ENCODE measurements around the gene SNRK.

SNRK gene

GRCh38 chr3:43309372-43310305, 23.3 kb downstream of the SNRK start:
- DNase-seq (ENCODE audit: low spot score): no peak

DNA sequence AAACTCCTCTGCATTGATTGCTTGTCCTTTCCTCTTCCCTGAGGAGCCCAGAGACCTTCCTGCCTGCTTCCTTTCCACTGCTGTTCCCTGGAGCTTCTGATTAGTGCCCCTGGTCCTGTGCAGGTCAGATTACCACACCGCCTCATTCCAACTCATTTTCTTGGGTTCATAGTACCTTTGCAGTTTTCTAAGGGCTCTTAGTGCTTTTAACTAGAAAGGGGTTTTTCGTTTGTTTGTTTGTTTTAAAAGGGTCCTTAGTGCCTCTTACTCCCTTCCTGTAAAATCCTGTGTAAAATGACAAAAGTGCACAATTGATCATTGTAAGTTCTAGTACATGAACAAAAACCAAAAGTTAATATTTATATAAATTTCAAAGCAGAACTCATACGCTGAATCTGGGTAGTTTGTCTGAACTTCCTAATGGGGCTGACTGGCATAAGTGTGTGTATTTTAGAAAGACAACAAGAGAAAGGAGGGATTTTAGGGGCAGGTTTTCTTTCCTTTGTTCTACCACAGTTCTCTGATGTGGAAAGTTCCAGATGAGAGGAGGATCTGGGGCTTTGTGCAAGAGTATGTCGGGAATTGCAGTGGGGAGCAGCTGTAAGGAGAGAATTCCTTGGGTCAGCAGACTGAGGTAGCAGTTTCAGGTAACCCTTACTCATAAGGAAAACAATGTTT, 30.6 kb downstream of the SNRK start:
- peak; percentile 67 for DNase-seq (ENCODE audit: low spot score)

DNA sequence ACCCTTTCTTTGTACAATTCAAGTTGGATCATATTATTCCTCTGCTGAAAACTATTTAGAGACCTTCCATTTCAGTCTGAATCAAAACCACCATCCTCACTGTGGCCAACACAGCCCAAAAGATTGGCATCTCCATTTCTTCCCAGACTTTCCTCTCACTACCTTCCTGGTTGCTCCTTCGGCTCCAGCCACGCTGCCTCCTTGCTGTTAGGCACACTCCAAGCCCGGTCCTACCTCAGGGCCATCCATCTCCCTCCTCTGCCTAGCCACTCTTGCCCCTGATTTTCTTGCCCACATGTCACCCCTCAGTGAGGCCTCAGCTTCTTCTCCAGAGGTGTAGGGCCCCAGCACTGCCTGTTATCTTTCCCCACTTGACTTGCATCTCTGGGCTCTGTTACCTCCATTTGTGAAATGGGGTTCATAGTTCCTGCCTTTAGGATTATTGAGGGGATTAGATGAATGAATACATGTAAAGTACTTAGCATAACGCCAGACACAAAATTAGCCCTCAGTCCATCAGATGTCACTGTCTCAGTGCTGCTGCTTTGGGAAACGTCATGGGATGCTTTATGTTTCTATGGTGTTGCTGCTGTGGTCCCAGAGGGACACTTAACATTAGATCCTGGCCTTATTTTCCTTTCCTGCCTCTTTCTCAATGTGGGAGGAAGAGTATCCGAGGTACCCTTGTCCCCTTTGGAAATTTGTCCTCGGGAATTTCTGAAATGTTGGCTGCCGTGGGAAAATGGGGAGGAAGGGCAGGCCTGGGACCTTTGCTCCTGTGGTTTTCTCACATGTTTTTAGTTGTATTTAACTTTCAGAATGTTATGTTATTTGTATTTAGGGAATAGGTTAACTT, 31.3 kb downstream of the SNRK start:
- no peak for DNase-seq (ENCODE audit: low spot score)

DNA sequence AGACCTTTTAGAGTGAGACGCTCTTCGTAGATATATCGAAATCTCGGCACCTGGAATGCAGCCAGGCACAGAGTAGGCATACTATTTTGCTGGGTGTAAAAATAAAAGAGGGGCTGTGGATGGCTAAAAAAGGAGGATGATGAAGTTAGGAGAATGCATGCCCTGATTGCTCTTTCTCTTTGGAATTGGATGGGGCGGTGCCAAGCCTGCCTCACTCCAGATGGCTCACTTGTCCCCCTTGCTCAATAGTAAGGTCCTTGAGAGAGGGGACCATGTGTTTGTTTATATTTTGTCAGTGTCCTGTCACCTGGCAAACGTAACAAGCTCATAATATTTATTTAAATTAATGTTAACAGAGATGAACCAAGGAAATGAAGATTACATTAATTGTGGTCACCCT, 33.0 kb downstream of the SNRK start:
- no peak for DNase-seq (ENCODE audit: low spot score)

- DNase-seq (ENCODE audit: low spot score): no peak
These were observed 33.5 kb downstream of the SNRK start for GRCh38 chr3:43319794-43320193.

- no peak for DNase-seq (ENCODE audit: low spot score)
These were observed 33.9 kb downstream of the SNRK start for GRCh38 chr3:43320288-43320687.

DNA sequence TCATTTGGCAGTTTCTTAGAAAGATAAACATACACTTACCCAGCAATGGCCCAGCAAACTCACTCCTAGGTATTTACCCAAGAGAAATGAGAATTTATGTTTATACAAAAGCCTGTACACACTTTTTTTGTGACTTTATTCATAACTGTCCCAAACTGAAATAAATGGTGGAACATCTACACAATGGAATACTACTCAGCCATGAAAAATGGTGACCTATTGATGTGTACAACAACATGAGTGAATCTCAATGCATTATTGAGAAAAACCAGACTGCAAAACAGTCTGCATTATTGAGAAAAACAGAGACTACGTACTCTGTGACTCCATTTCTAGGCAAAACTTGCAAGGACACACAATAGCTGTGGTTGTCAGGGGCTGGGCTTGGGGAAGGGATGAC, 37.2 kb downstream of the SNRK start:
- no peak for DNase-seq (ENCODE audit: low spot score)

DNA sequence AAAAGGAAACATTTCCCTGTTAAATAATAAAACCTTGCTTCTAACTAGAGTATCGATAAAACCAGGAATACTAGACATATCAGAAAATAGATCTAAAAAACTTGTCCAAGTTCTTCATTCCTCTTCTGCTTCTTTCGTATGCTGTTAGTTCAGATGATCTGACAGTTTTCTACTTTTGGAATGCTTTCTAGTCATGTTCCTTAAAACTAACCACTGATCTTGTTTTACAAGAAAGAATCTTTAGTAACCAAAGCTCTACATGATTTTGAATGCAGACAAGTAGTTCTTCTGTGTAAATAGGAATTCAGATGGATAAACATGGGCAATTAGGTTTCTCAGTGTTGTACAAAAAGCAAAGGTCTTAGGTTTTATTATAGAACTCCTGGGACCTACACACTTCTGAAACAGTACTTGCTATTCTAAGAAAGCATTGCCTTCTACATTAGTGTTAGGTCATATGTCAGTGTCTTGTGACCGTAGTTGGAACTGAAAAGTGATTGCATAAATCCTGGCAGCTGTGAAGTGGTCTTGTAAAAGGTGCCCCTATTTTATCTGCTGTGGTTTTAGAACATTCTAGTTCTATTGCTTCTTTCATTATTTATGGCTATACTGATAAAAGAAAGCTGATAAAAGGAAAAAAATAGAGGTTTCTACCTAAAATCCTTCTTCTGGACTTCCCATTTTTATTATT, 40.7 kb downstream of the SNRK start:
- no peak for DNase-seq (ENCODE audit: low spot score)

DNA sequence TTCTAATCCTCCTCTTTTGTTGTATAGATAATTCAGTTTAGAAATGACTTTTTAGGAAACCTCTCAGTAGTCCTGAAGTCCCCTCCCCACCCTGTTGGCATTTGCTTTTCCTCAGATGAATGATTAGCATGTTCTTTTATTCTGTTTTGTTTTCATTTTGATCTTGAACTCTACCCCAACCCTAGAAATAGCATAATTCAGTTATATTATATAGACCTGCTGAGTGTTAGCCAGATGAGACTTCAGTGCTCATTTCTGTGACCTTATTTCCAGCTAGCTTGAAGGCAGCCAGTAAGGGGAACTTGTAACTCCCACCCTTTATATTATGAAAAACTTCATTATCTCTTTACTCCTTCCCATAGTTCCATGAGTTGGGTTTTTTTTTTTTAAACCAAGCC, 41.2 kb downstream of the SNRK start:
- no peak for DNase-seq (ENCODE audit: low spot score)

GRCh38 chr3:43328653-43329052, 42.3 kb downstream of the SNRK start:
- DNase-seq (ENCODE audit: low spot score): no peak

- DNase-seq (ENCODE audit: low spot score): no peak
These were observed 44.6 kb downstream of the SNRK start for GRCh38 chr3:43330981-43331380.

GRCh38 chr3:43331381-43331780, 45.0 kb downstream of the SNRK start:
- DNase-seq (ENCODE audit: low spot score): no peak

DNA sequence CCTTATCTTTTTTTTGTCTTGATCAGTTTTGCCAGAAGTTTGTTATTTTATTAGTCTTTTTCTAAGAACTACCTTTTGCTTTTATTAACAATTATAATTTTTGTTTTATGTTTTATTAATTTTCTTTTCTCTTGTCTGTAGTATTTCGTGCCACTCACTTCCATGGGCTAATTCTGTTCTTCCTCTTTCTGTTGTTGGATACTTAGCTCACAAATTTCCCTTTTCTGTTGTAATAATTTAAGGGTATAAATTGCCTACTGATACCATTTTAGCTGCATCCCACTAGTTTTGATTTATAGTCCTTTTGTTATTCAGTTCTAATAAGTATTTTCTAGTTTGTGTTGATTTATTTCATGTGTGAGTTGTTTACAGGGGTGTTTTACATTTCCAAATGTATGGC, 48.6 kb downstream of the SNRK start:
- no peak for DNase-seq (ENCODE audit: low spot score)

DNA sequence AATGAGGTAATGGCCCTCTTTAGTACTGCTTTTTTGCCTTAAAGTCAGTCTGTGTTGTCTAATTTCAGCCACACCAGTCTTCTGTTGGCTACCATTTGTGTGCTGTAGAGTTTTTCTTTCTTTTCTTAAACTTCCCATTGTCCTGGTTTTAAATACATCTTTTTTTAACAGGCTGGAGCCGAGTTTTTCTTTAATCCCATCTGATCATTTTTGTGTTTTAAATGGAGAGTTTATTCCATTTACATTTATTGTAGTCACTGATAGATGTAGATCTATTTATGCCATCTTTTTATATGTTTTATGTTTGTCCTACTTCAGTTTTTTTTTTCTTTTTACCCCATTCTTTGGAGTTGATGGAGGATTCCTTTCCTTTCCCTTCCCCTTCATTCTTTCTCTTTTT, 49.5 kb downstream of the SNRK start:
- no peak for DNase-seq (ENCODE audit: low spot score)

DNA sequence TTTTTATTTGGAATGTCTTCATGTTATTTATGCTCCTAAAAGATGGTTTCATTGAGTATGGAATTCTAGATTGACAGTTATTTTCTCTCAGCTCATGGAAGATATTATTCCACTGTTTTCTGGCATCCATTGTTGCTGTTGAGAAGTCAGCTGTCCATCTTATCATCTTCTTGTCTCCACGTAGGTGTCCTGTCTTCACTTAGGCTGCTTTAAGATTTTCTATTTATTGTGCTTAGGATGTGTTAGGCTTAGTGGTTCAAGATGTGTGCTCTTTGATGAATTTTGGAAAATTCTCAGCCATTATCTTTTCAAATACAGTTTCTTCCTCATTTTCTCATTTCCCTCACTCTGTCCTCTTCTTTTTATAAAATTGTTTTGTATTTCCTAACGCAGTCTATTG, 52.0 kb downstream of the SNRK start:
- DNase-seq (ENCODE audit: low spot score): no peak

GRCh38 chr3:43340403-43340802, 54.1 kb downstream of the SNRK start:
- DNase-seq (ENCODE audit: low spot score): no peak

DNA sequence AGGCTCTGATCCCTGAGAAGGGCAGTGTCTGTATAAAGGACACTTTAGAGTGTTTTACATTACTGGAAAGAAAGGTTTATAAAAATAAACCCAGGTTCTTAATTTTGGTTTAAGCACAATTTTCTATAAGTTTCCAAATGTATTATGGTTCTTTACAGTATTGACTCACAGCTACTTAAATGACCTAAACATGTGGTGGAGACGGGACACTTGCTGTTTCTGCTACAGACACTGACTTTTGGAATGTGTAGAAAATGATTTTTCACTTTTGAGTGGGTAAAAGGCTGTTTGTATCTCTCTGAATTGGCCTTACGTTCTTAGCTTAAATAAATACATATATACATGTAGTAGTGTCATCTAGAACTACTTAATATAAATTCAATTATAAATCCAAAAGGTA, 55.4 kb downstream of the SNRK start:
- no peak for DNase-seq (ENCODE audit: low spot score)

GRCh38 chr3:43343185-43343584, 56.8 kb downstream of the SNRK start:
- no peak for DNase-seq (ENCODE audit: low spot score)

DNA sequence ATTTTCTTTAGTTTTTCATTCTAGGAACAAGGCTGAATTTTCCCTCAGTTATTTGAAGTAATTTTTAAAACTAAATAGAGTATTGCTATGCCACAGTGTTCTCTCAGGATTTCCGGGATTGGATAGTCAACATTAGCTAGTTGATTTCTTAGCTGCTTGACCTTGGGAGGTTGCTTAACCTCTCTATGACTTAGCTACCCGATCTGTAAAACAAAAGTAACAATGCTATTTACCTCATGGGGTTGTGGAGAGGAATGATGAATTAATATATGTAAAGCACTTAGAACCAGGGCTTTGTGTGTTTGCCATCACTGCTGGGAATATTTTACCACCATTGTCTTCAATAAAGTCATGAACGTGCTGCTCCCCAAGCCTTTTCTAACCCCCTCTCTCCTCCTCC, 57.5 kb downstream of the SNRK start:
- DNase-seq (ENCODE audit: low spot score): no peak

DNA sequence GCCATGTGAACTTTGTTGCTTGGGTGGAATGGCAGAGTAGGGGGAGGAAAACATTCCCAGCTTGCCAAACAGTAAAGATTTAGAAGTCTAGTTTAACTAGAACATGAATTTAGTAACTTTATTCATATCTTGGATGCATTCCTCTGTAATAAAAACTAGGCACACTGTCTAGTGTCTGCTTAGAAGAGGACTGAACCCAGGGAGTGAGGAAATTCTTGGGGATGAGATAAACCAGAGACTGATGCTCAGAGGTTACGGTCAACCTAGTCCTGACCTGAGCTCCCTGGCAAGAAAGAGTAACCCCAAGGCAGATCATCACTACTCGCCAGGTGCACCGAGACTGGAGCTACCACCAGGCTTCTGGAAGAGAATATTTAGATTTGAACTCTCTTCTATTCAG, 58.2 kb downstream of the SNRK start:
- DNase-seq (ENCODE audit: low spot score): no peak

- no peak for DNase-seq (ENCODE audit: low spot score)
These were observed 58.9 kb downstream of the SNRK start for GRCh38 chr3:43345246-43345645.

DNA sequence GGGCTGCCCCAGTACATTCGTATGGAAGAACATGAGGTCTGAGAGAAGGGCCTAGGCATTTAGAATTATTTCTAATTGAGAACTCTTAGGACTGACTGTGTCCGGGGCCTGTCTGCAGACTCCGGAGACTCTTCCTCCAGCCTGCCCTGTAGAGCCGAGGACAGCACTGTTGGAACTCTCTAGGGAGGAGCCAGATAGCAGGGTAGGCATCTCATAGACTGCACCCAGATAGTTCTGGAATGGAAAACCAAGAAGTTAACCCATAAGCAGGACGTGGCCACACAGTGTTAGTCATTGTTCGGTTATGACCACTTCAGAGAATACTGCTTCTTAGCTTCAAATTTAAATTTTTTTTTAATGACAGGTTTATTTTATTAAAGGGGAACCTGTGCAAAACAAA, 59.5 kb downstream of the SNRK start:
- DNase-seq (ENCODE audit: low spot score): peak; percentile 51

All from kidney tubule cell (primary cell).